ENCODE data around the gene CAPSL.

The CAPSL gene

DNA sequence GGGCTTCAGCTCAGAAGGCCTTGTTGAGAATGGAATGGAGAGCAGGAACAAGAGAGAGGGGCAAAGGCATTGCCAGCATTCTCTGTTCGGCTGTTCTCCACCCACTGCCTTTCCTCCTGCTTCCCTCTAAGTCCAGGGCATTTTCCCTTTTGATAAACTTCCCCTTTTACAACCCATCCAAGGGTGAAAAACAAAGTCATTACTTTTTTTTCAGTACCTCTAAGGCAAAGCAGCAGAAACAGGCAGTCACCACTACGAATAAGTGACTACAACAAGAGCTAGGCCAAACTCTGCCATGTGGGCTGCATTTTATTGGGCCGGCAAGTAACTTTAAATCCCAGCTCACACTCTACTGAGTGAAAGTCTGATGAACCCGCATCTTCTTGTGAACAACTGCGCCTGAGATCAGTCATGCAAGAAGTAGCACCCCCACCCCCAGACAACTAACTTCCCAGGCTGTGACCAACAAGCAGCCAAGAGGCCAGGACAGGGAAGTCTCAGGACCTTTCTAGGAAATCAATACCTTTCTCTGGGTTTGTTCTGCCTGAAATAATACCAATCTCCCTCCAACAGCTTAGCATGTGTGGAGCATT, 68.6 kb downstream of the CAPSL start:
- H3K4me3 ChIP-seq (ENCODE audit: low read depth in 1 of 2, low read length in 1 of 2), result no peak overlapping the region
- no peaks in the 10 kb centered on the region for H3K9me3 ChIP-seq
- H3K36me3 ChIP-seq, result no peaks in the 10 kb centered on the region
- TF ChIP-seq, protein P1, sequence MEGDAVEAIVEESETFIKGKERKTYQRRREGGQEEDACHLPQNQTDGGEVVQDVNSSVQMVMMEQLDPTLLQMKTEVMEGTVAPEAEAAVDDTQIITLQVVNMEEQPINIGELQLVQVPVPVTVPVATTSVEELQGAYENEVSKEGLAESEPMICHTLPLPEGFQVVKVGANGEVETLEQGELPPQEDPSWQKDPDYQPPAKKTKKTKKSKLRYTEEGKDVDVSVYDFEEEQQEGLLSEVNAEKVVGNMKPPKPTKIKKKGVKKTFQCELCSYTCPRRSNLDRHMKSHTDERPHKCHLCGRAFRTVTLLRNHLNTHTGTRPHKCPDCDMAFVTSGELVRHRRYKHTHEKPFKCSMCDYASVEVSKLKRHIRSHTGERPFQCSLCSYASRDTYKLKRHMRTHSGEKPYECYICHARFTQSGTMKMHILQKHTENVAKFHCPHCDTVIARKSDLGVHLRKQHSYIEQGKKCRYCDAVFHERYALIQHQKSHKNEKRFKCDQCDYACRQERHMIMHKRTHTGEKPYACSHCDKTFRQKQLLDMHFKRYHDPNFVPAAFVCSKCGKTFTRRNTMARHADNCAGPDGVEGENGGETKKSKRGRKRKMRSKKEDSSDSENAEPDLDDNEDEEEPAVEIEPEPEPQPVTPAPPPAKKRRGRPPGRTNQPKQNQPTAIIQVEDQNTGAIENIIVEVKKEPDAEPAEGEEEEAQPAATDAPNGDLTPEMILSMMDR (IDR thresholded peaks at IDR 0.05), result no peak
- no peak overlapping the region for H3K27ac ChIP-seq
- H3K4me1 ChIP-seq (ENCODE audit: control insufficient read depth in 1 of 2, insufficient read depth in 1 of 2, low read depth in 1 of 2, low read length in 1 of 2), result no peaks in the 10 kb centered on the region
- H3K27me3 ChIP-seq, result no peaks in the 10 kb centered on the region

DNA sequence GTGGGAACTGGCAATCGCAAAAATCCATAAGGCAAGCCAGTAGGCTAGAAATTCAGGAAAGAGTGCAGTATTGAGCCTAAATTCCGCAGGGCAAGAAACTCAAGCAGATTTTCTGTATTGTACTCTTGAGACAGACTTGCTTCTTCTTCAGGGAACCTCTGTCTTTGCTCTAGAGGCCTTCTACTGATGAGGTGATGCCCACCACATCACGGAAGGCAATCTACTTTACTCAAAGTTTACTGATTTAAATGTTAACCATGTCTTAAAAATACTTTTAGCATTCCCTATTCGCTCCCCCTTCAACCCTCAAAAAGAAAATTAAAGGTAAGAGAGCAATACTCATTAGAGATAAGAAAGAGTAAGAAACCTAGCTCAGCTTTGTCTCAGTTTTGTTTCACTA, 70.4 kb downstream of the CAPSL start:
- Histone ChIP-seq H3K4me3 (ENCODE audit: low read depth in 1 of 2, low read length in 1 of 2) (no peak overlapping the region), H3K36me3 (no peaks in the 10 kb centered on the region), H3K27ac (no peak overlapping the region), H3K4me1 (ENCODE audit: control insufficient read depth in 1 of 2, insufficient read depth in 1 of 2, low read depth in 1 of 2, low read length in 1 of 2) (no peaks in the 10 kb centered on the region), H3K27me3 (no peaks in the 10 kb centered on the region), H3K9me3 (no peaks in the 10 kb centered on the region)
- TF ChIP-seq, protein P1 (IDR thresholded peaks at IDR 0.05), result no peak

DNA sequence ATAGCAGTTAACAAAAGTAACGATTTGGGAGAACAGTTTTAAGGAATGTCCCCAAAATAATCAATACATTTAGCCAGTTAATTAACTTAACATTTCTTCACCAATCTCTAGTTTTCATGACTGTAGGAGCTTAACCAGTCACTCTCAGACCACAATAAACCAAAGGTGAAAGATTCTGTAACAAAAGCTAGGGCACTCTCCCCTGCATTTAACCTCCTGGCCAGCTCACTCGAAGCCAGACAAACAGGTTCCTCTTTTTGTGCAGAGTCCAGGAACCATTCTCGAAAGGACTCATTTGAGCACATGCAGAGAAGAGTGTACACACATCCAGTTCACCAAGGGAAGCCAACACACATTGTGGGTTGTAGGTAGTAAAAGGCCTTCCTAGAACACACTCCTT, 75.3 kb downstream of the CAPSL start:
- TF ChIP-seq, protein P1 (IDR thresholded peaks at IDR 0.05), result no peak
- no peak overlapping the region for H3K4me3 ChIP-seq (ENCODE audit: low read depth in 1 of 2, low read length in 1 of 2)
- no peaks in the 10 kb centered on the region for H3K4me1 ChIP-seq (ENCODE audit: control insufficient read depth in 1 of 2, insufficient read depth in 1 of 2, low read depth in 1 of 2, low read length in 1 of 2)
- H3K27ac ChIP-seq, result no peak overlapping the region
- H3K36me3 ChIP-seq, result no peaks in the 10 kb centered on the region
- no peaks in the 10 kb centered on the region for H3K9me3 ChIP-seq
- H3K27me3 ChIP-seq, result no peaks in the 10 kb centered on the region

DNA sequence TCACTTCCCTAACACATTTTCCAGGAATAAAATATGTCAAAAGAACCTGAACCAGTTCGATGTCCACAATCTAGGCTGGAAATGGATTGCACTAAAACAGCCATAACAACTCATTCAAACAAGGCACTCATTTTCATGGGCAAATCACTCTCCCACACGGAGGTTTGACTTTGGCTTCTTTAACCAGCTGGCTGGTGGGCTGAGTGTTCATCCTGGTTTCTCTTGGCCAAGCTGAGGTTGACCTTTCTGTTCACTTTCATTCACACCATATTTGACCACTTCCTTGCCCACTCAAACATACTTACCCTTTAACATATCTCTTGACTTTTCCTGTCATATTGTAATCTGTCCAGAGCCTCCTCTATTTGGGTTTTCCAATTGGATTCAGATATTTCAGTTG, 76.3 kb downstream of the CAPSL start:
- Histone ChIP-seq H3K4me3 (ENCODE audit: low read depth in 1 of 2, low read length in 1 of 2) (no peak overlapping the region), H3K4me1 (ENCODE audit: control insufficient read depth in 1 of 2, insufficient read depth in 1 of 2, low read depth in 1 of 2, low read length in 1 of 2) (no peaks in the 10 kb centered on the region), H3K27ac (no peak overlapping the region), H3K9me3 (no peaks in the 10 kb centered on the region), H3K27me3 (no peaks in the 10 kb centered on the region), H3K36me3 (no peaks in the 10 kb centered on the region)
- TF ChIP-seq, protein P1 (IDR thresholded peaks at IDR 0.05), result no peak

DNA sequence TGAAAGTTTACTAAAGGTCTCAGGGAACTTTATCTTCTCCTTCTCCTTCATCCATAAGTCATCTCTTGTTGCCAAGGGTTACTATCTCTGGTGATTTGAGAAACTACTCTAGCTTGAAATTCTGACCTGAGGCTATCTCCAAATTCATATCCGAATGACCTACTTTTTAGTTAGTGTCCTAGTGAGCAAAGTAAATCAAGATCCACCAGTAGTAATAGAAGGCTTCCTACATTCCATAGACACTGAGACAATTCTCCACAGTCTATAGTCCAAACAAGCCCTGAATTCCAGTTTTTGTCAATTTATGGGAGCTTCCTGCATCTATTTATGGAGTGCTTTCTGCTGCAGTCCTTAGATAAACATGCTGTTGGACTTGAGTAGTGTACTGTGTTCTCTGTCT, 76.7 kb downstream of the CAPSL start:
- H3K27me3 ChIP-seq, result no peaks in the 10 kb centered on the region
- H3K36me3 ChIP-seq, result no peaks in the 10 kb centered on the region
- no peak overlapping the region for H3K27ac ChIP-seq
- TF ChIP-seq, protein P1 (IDR thresholded peaks at IDR 0.05), result no peak
- no peaks in the 10 kb centered on the region for H3K9me3 ChIP-seq
- no peaks in the 10 kb centered on the region for H3K4me1 ChIP-seq (ENCODE audit: control insufficient read depth in 1 of 2, insufficient read depth in 1 of 2, low read depth in 1 of 2, low read length in 1 of 2)
- H3K4me3 ChIP-seq (ENCODE audit: low read depth in 1 of 2, low read length in 1 of 2), result no peak overlapping the region

DNA sequence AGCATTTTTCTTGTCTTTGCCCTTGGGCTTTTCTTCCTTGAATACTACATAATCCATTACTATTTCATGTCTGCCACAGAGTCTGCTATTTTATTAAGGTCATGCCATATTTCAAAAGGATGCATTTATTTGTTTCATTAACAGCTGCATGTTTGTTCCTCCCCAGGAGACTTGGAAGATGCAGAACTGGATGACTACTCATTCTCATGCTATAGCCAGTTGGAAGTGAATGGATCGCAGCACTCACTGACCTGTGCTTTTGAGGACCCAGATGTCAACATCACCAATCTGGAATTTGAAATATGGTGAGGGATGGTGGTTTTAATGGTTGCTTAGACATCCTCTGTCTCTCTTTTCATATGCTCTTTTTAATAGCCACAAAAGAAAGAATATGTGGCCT, 77.7 kb downstream of the CAPSL start:
- H3K36me3 ChIP-seq, result no peaks in the 10 kb centered on the region
- H3K4me1 ChIP-seq (ENCODE audit: control insufficient read depth in 1 of 2, insufficient read depth in 1 of 2, low read depth in 1 of 2, low read length in 1 of 2), result no peaks in the 10 kb centered on the region
- TF ChIP-seq, protein P1 (IDR thresholded peaks at IDR 0.05), result no peak
- no peak overlapping the region for H3K27ac ChIP-seq
- H3K4me3 ChIP-seq (ENCODE audit: low read depth in 1 of 2, low read length in 1 of 2), result no peak overlapping the region
- no peaks in the 10 kb centered on the region for H3K27me3 ChIP-seq
- H3K9me3 ChIP-seq, result no peaks in the 10 kb centered on the region
